ENCODE data around the gene URB2.

- no peak for TF ChIP-seq POLR2AphosphoS5 (IDR thresholded peaks at IDR 0.05)
- TF ChIP-seq CTCF (IDR thresholded peaks at IDR 0.05): no peak
These were observed 63.9 kb downstream of the URB2 start for GRCh38 chr1:229689904-229690303.
